ENCODE results near the gene PLEKHA7. TPM values are rescaled to one million over a fixed set of nuclear protein-coding genes. Genes with fewer than 3 reads are reported as not detected.
"Not testable (repeated sequence)": the region's sequence is repeated elsewhere in the genome, so short reads cannot be mapped to it uniquely, and the experiment has no call there.

The PLEKHA7 gene
- total and polyA plus RNA-seq, 2 experiments from 2014 or later = 40.8 to 167 TPM

DNA sequence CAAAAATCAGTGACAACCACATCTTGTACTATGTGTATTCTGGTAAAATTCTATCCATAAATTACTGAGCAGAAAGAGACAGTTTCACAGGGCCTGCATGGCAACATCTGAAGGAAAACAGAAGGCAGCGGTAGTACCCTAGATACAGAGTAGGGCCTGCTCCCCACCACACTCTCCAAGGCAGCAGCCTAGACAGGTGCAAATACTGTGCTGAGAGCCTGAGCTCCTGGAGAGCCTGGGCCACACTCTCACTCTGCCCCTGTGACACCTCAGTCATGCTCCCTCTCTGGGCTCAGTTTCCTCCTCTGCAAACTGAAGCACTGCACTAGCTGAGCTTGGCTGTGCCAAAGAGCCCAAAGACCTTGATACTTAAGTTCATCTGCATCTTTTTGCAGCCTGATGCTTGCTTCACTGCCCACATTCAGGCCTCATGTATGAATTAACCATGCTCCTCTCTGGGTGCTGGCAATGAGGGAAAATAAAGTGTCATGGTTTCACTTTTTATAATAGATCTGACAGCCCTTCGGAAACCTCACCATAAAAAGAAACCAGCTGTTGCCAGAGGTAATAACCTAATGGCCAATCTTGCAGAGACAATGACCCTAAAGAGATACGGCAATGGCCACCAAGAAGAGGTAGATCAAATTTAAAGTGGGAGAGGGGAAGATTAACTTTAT is 104.7 kb downstream of the PLEKHA7 start:
- TF ChIP-seq CTCF (IDR thresholded peaks at IDR 0.05; ENCODE audit: low read depth, low read length) = no peak
- H3K36me3 ChIP-seq = no peaks in the 10 kb centered on the region
- no peak overlapping the region for H3K4me3 ChIP-seq
- no peaks in the 10 kb centered on the region for H3K27me3 ChIP-seq
- H3K9me3 ChIP-seq (ENCODE audit: low read depth) = no peaks in the 10 kb centered on the region
- peaks cover 33% of the 10 kb centered on the region for H3K4me1 ChIP-seq (ENCODE audit: low read depth)
- DNase-seq (ENCODE audit: low read depth in 1 of 2, low spot score in 1 of 2) = no peak
- peak overlapping the region; percentile 49 for H3K27ac ChIP-seq

DNA sequence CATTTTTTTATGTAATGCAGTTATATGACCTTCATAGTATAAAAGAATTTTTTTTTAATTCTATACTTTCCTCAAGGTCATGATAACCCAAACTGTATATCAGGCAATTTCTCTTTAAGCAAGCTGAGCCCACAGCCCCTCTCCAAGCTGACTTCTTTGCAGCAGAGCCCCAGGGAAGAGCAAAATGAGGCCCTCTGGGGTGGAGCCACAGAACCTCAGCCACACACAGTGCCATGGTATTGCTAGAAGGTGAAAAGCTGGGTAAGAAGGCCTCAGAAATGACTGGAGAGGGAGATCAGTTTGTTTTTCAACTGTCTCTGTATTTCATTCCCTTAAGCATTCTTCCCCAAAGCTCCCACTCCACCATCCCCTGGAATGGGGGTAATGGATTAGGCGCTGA is 108.8 kb downstream of the PLEKHA7 start:
- H3K27ac ChIP-seq = peak overlapping the region; percentile 11
- no peak for TF ChIP-seq CTCF (IDR thresholded peaks at IDR 0.05; ENCODE audit: low read depth, low read length)

GRCh38 chr11:16904761-16905160 is 109.5 kb downstream of the PLEKHA7 start:
- not testable (repeated sequence) for H3K36me3 ChIP-seq; DNase-seq (ENCODE audit: low read depth in 1 of 2, low spot score in 1 of 2); H3K4me3 ChIP-seq; H3K9me3 ChIP-seq (ENCODE audit: low read depth); H3K27me3 ChIP-seq
- H3K4me1 ChIP-seq (ENCODE audit: low read depth) = peaks cover 33% of the 10 kb centered on the region
- peak overlapping the region; percentile 11 for H3K27ac ChIP-seq

More for the DNA sequence above, 108.8 kb downstream of the PLEKHA7 start:
- no peaks in the 10 kb centered on the region for H3K36me3 ChIP-seq
- H3K27me3 ChIP-seq = no peaks in the 10 kb centered on the region
- peaks cover 33% of the 10 kb centered on the region for H3K4me1 ChIP-seq (ENCODE audit: low read depth)
- no peak for DNase-seq (ENCODE audit: low read depth in 1 of 2, low spot score in 1 of 2)
- H3K9me3 ChIP-seq (ENCODE audit: low read depth) = no peaks in the 10 kb centered on the region
- no peak overlapping the region for H3K4me3 ChIP-seq

DNA sequence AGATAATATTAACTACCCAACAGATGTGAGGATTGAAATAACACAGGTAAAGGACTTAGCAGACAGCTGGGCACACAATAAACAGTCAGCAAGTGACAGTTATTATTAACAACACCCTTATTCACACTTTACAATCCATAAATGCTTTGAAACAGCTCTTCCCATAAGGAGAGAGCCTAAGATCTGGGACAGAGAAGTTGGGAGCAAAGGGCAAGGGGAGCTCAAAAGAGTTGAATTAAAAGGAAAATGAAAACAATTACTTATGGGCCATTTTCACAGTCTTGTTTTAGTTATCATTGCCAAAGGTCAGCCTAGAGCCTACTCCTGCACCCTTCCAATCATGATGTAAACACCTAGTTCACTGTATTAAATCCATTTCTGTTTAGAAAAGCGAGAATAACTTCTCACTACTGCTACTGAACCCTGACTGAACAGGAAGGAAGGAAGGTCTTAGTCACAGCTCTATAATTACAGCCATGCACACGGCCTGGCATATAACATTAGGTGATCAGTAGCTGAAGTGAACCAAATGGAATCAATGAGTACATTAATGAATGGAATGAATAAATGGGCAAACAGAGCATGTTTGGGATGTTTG is 111.3 kb downstream of the PLEKHA7 start:
- Histone ChIP-seq H3K4me3 (no peak overlapping the region), H3K36me3 (no peaks in the 10 kb centered on the region), H3K4me1 (ENCODE audit: low read depth) (peaks cover 35% of the 10 kb centered on the region), H3K27me3 (no peaks in the 10 kb centered on the region), H3K27ac (no peak overlapping the region), H3K9me3 (ENCODE audit: low read depth) (no peaks in the 10 kb centered on the region)
- no peak for DNase-seq (ENCODE audit: low read depth in 1 of 2, low spot score in 1 of 2)
- no peak for TF ChIP-seq CTCF (IDR thresholded peaks at IDR 0.05; ENCODE audit: low read depth, low read length)

DNA sequence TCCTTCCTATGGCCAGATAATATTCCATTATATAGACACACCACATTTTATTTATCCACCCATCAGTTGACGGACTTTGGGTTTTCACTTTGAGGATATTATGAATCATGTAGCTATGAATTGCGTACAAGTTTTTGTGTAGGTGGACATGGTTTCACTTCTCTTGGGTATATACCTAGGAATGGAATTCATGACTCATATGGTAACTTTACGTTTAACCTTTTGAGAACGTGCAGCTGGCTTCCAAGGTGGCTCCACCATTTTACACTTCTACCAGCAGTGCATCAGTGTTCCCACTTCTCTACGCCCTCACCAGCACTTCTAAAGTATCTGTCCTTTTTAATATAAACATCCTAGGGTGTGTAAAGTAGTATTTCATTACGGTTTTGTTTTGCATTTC is 112.0 kb downstream of the PLEKHA7 start:
- no peaks in the 10 kb centered on the region for H3K36me3 ChIP-seq
- H3K4me1 ChIP-seq (ENCODE audit: low read depth) = peaks cover 40% of the 10 kb centered on the region
- no peak for TF ChIP-seq CTCF (IDR thresholded peaks at IDR 0.05; ENCODE audit: low read depth, low read length)
- no peaks in the 10 kb centered on the region for H3K27me3 ChIP-seq
- H3K27ac ChIP-seq = no peak overlapping the region
- no peaks in the 10 kb centered on the region for H3K9me3 ChIP-seq (ENCODE audit: low read depth)
- no peak overlapping the region for H3K4me3 ChIP-seq
- DNase-seq (ENCODE audit: low read depth in 1 of 2, low spot score in 1 of 2) = peak in 1 of 2 donors; percentile 19

GRCh38 chr11:16900491-16900890 is 113.7 kb downstream of the PLEKHA7 start:
- TF ChIP-seq CTCF (IDR thresholded peaks at IDR 0.05; ENCODE audit: low read depth, low read length) = no peak
- no peak for DNase-seq (ENCODE audit: low read depth in 1 of 2, low spot score in 1 of 2)
- Histone ChIP-seq H3K4me3 (no peak overlapping the region), H3K27ac (no peak overlapping the region), H3K27me3 (no peaks in the 10 kb centered on the region), H3K9me3 (ENCODE audit: low read depth) (no peaks in the 10 kb centered on the region), H3K36me3 (no peaks in the 10 kb centered on the region), H3K4me1 (ENCODE audit: low read depth) (peaks cover 51% of the 10 kb centered on the region)

Data from cardiac muscle cell (in vitro differentiated cells and primary cell).